ENCODE results near the gene CLEC10A.
"Not testable (repeated sequence)": the region's sequence is repeated elsewhere in the genome, so short reads cannot be mapped to it uniquely, and the experiment has no call there.

Gene CLEC10A

DNA sequence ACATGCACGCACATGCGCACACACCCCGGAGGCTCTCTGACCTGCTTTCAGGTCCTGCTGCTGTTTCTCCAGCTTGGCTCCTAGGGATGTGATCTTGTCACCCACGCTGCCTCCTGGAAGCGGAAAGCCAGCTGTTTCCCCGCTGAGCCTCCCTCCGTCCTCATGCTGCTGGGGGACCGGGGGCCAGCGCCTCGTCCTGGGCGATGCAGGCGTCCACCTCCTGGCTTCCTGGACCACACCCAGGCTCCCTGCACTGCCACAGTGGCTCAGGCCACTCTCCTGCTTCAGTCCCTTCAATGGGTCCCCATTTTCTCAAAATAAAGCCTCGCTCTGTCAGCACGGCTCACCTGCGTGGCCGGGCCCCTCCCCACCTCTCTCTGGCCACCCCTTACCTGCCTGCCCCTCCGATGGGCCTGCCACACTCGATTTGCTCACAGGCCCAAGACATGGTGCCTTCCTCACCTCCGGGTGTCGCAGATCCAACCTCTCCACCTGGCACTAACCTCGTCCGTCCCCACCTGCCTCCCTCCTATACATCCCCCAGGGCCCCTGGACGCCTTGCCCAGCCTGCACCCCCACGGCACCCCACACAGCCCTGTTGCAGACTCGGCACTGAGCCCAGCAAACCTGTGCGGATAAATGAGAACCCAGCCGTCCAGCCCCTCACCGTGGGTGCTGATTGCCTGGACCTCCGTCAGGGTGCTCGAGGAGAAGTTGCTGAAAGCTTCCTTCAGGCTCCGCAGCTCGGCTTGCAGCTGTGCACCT lies 27.9 kb upstream of the CLEC10A start:
- DNase-seq: no peak

DNA sequence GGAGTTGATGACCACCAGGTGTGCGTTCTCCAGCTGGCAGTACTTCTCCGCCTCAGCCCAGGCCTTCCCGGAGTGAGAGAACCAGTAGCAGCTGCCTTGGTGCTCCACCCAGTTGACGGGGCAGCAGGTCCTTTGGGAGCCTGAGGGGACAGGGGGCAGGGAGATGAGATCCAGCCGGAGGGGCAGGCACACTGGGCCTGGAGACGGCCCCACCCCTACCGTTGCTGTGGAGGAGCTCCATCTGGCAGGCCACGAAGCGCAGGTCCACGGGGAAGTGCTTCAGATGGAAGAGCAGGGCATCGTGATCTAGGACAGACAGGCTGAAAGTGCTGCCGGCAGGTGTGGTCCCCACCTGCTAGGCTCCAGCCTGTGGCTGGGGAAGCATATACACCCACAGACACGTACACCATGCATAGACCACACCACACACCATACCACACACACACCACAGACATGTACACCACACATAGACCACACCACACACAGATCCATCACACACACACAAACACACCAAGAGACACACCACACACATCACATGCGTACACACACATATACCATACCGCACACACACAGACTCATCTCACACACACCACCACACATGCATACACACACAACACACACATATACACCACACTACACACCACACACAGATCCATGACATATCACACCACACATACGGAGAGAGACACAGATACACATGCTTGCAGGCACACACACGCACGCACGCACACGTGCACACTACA lies 27.1 kb upstream of the CLEC10A start:
- no peak for DNase-seq

DNA sequence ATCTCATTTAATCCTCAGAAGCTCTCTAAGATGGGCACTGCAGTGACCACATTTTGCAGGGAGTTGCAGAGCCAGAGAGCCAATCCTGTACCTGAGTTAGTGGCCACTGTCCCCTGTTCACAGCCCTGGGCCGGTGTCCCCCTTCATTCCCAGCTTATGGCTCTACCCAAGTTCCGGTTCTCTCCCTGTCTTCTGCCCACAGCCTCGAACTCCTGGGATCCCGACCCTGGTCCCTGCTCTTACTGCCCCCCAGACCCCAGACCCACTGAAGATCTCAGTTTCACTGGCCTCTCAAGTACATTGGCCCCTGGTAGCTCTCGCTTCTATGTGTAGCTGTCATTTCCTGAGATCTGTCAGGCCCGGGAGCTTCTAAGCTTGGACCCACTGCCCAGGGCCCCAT lies 22.4 kb upstream of the CLEC10A start:
- no peak for DNase-seq

DNA sequence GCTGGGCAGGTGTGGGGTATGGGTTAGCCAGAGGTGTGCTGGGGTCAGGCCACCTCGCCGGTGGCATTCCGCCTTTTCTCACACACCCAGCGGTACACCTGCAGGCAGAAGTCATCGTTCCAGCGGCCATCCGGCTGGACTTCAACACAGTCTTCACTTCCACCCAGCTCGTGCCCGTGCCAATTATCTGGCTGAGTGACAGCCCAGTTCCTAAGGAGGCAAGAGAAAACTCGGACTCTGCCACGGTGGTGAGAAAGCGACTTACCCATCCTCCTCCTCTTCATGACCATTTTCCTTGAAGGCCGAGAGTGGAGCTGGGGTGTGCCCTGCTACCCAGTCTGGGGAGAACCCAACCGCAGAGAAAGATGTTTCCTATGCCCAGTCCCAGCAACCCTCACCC lies 21.5 kb upstream of the CLEC10A start:
- DNase-seq: no peak

DNA sequence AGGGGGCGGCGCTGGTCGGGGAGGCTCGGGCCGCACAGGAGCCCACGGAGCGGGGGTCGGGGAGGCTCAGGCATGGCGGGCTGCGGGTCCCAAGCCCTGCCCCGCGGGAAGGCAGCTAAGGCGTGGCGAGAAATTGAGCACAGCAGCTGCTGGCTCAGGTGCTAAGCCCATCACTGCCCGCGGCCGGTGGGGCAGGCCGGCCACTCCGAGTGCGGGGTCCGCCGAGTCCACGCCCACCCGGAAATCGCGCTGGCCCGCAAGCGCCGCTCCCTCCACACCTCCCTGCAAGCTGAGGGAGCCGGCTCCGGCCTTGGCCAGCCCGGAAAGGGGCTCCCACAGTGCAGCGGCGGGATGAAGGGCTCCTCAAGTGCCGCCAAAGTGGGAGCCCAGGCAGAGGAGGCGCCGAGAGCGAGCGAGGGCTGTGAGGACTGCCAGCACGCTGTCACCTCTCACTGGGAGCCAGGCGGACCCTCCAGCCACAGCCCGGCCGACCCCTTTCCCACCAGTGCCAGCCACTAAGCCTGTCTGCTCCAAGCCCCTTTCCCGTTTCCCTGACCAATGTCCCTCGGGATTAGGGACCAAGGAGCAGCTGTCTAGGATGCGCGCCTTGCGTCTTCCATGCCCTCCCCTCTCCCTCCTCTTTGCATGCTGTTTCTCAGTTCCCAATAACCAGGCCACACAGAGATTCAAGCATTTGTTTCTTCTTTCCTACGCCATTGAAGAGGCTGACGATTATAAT lies 20.8 kb upstream of the CLEC10A start:
- not testable (repeated sequence) for DNase-seq

DNA sequence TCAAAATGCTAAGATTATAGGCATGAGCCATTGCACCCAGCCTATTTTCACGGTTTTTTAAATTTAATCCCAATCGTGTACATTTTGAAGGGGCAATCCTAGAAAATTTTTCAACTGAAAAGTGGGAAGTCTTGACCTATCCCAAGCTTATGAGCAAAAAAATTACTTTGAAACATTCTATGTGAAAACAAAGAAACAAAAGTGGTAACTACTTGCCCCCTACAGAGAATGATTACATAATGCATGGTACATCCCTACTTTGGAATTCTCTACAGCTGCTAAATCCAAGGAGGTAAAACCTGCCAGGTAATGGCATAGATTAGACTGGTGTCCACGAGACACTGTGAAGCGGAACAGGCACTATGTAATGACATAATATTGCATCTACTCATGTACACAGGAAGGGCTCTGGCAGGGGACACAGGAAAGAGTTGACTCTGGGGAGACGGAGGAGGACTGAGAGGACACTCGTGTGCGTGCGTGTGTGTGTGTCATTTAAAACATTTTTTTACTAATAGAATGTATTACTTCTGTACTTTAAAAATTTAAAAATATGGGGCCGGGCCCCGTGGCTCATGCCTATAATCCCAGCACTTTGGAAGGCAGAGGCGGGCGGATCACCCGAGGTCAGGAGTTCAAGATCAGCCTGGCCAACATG lies 18.9 kb upstream of the CLEC10A start:
- DNase-seq: no peak

DNA sequence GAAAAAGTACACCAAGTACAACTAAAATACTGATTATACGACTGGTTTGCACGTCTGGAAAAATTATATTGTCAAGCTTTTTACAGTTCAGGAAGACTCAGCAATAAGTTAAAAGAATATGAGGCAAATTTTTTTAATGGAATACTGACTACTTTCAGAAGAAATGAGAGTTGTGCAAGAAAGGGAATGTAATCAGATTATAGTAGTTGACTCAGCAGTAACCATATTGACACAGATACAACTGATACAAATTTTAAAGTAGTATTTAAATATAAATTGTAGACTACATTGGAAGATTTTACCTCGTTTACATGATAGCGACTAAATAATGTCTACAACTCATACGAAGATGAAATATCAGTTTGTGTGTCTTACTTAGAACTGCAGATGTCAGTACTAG lies 17.9 kb upstream of the CLEC10A start:
- no peak for DNase-seq

DNA sequence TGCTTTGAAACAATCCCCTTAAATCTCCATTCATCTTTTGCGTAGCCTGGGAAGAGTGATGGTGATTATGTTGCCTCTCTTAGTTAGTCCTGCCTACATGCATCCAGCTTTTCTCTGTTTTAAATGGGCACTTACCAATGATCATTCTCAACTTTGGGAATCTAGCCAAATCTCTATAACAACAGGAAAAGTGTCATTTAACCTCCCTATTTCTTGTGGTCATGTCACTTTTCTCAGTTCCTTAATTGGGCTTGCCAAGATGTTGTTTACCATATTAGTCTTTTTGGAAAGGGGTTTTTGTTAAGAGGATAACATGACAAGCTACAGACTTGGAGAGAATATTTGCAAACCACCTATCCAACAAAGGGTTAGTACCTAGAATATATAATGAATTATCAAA lies 15.6 kb upstream of the CLEC10A start:
- no peak for DNase-seq

DNA sequence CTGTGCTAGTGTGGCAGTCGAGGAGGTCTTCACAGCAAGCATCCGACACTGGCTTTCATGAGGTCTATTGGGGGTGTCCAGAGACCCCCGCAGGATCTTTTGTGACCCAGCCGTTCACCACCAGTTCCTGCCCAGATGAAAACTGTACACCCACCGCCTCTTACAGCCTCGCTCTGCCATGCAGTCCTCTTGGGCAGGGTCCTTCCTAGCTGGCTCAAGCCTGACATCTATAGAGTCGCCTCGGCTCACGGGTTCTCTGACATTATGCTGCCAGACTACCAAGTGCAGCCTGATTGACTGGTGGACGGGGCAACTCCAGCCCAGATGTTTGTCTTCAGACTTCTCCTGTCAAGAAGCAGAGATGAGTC lies 14.6 kb upstream of the CLEC10A start:
- DNase-seq: no peak

DNA sequence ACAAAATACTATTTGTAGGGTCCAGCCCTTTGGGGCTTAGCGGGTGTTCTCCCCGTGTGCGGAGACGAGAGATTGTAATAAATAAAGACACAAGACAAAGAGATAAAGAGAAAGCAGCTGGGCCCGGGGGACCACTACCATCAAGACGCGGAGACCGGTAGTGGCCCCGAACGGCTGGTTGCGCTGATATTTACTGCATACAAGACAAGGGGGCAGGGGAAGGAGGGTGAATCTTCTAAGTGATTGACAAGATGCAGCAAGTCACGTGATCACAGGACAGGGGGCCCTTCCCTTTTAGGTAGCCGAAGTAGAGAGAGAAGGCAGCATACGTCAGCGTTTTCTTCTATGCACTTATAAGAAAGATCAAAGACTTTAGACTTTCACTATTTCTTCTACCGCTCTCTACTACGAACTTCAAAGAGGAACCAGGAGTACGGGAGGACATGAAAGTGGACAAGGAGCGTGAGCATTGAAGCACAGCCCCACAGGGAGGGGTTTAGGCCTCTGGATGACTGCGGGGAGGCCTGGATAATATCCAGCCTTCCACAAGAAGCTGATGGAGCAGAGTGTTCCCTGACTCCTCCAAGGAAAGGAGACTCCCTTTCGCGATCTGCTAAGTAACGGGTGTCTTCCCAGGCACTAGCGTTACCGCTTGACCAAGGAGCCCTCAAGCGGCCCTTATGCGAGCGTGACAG lies 11.4 kb upstream of the CLEC10A start:
- DNase-seq: peak; percentile 13

DNA sequence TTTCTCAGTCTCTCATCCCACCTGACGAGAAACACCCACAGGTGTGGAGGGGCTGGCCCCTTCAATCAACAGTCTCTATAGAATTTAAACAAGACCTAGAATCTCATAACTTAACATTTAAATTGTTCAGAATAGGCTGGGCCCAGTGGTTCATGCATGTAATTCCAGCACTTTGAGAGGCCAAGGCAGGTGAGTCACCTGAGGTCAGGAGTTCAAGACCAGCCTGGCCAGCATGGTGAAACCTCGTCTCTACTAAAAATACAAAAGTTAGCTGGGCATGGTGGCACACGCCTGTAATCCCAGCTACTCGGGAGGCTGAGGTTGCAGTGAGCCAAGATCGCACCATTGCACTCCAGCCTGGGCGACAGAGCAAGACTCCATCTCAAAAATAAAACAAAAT lies 9.5 kb upstream of the CLEC10A start:
- DNase-seq: not testable (repeated sequence)

DNA sequence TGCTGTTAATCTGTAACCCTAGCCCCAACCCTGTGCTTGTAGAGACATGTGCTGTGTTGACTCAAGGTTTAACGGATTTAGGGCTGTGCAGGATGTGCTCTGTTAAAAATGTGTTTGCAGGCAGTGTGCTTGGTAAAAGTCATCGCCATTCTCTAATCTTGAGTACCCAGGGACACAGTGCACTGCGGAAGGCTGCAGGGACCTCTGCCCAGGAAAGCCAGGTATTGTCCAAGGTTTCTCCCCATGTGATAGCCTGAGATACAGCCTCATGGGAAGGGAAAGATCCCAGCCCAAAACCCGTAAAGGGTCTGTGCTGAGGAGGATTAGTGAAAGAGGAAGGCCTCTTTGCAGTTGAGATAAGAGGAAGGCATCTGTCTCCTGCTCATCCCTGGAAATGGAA lies 8.4 kb upstream of the CLEC10A start:
- not testable (repeated sequence) for DNase-seq

DNA sequence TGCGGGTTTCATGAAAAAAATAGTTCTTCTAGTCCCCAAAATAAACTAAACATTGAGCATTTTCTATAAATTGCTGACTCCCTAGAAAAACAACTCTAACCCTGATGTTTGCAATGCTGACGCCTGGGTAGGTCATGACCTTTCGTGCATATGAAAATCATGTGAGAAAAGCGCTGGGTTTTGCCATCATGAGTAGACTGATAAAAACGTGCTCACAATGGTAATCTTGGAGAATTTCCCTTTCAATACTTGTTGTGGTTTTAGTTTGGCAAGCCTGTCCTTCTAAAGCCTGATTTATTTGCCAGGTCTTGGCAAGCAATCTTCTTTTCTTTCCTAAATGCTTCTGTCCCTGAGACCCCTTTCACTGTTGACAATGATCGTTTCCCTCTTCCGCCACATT lies 4.0 kb upstream of the CLEC10A start:
- no peak for DNase-seq

DNA sequence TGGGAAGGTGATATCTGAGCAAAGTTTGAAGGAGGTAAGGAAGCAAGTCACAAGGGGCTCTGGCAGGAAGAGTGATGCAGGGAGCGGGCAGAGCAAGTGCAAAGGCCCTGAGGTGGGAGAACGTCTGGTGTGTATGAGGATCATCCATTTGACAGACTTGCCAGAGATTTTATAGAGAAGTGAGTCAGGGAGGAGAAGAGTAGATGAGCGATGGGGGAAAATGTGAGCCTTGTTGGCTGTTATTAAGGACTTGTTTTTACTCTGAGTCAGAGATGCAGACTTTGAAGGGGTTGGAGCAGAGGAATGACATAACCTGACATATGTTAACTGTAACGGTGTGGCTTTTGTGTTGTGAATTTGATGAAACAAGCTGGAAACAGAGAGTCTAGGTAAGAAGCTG lies 3.5 kb upstream of the CLEC10A start:
- no peak for DNase-seq

DNA sequence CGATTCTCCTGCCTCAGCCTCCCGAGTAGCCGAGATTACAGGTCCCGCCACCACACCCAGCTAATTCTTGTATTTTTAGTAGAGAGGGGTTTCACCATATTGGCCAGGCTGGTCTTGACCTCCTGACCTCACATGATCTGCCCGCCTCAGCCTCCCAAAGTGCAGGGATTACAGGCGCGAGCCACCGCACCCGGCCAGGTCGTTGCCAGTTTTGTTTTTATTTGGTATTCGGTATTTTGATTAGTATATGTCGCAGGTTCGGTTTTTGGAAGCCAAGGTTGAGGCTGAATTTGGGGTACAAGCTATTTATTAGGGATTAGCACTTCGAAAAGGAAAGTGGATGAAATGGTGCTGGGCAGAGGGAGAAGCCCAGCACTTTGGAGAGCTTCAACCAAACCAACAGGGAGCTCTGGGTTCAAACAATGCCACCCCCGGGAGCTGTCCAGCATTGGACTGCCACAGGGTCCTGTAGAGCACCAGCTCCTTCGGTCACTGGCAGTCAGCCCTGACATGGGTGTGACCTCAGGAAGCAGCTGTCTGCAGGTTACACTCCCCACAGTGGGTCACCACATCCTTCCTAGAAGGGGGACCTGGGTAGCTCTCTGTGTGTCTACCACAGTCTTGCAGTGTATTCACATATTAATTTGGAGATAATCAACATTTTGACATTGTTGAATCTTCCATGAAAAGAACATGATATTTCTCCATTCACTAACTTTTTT lies 1.5 kb upstream of the CLEC10A start:
- DNase-seq: no peak

DNA sequence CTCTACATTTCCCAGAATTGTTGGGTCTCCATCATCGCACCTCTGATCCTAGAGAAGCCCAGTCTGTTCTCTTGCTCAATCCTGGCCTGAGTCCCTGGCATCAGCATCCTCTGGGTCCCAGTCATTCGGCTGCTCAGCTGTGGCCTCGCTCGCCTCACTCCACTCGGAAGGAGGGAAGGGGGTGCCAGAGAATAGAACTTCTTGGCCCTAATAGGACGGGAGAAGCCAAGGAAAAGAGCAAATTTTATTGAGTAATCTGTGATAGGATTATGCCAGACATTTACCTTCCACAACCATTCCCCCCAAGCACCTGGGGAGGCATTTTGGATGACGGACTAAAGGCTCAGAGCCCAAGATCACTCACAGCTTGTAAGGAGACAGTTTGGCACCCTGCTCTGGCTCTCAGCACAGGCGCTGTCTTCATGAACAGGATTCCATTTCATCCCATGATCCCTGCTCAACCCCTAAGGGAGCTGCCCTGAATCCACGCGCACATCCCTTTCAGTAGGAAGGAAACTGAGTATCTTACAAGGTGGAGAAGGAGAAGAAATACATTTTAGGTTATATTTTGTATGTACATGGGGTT lies 498 bp upstream of the CLEC10A start:
- DNase-seq: no peak

DNA sequence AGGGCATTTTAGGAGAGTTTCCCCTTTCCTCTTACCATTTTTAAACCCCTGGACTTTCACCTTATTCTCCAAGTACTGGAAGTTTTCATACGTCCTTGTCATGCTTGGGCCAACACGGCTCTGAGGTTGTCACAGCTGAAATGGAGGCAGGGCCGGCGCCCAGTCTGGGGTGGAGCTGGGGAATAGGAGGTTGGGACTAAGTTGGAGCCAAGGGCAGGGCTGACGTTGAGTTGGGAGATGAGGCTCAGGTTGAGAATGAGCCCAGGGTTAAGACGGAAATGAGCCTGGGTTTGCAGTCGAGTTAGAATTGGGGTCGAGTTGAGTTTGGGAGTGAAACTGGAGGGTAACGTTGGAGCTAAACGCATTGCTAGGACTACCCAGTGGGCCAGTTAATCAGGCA lies 1.3 kb downstream of the CLEC10A start:
- no peak for DNase-seq

DNA sequence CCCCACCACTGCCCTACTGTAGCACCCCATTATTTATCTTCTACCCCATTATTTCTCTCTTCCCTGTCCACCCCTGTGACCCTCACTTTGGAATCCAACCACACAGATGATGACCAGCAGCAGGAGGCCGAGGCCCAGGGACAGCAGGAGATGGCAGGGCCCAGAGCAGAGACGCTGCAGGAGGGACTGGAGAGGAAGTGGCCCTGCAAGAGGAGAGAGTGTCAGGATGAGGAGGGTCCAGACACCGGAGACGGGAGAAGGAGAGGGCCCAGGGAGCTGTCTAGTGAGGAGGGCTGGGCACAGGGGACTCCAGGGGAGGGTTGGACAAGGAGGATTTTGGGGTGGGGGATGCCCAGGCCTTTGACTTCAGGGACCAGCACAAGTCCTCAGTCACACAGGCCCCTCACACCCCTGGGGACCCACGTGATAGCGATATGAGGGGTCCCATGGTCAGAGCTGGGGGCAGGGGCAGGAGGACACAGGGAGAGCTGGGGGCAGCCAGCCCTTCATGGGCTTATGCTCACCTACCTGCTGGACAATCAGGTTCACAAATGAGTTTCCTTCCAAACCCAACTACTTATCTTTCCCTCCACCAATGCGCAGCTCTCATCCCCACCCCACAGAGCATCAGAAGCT lies 2.0 kb downstream of the CLEC10A start:
- DNase-seq: no peak

DNA sequence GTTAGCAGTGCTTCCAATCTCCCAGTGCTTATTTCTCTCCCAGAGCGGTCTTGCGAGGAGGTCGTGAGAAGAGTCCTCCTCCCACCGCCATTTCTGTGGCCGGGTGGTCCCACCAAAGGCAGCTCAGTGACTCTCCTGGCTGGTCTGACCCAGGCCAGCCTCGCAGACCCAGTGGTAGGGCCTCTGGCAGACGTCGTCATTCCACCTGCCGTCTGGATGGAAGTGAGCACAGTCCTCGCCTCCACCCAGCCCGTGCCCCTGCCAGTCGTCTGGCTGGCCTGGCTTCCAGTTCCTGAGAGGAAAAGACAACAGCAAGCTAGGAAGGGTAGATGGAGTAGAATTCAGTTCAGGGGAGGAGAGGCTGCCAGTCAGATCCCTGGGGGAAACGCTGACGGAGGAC lies 5.1 kb downstream of the CLEC10A start:
- no peak for DNase-seq

DNA sequence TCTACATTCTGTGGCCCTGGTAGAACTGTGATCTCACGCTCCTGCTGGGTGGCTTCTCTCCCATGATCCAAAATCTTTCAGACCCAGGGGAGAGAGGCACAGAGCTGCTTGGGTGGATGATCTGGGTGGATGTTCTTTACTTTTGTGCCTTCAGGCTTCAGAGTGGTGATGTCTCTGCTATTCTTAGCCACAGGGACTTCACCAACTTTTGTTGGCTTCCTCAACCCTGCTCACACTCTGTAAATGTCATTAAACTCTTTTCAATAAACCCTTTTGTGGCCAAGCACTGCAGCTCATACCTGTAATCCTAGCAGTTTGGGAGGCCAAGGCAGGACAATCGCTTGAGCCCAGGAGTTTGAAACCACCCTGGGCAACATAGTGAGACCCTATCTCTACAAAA lies 7.6 kb downstream of the CLEC10A start:
- no peak for DNase-seq

DNA sequence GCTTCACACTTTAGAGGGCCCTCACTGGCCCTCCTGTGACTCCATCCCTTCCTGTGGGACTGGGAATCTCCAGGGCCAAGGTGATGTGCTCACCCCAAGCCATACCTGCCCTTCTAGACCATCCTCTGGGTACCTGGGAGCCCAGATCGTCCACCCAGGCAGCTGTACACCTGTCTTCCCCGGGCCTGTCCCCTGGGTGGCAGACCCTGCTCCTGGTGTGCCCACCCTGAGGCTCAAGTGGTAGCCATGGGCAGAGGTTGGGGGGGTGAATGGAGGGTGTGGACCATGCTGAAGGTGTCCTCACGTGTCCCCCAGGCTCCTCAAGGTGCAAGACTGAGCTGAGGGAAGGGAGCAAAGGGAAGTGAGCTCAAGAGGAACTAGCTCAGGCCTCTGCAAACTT lies 9.3 kb downstream of the CLEC10A start:
- no peak for DNase-seq

All from activated CD4-positive, alpha-beta T cell treated with anti-CD3 and anti-CD28 coated beads, Interleukin-2, amount 50 U/mL, for 4 hours (primary cell).